K562 (cell line): ENCODE data around the gene F12. TPM values are rescaled to one million over a fixed set of nuclear protein-coding genes. Genes with fewer than 3 reads are reported as not detected.
A peak's percentile ranks its signal among the peaks of the same experiment; 100 is the strongest.

ENCODE experiments used
- CBX1 ChIP-seq: sonication (generic); IDR thresholded peaks from 2 replicates; pipeline ENCODE4 v1.6.1; 2016; ENCODE audit warnings: antibody characterized with exemption, low read depth, mild to moderate bottlenecking
- CHD2 ChIP-seq: IDR thresholded peaks from 2 replicates; pipeline ENCODE4 v1.6.1; 2011; ENCODE audit warnings: low read depth, low read length
- E2F1 ChIP-seq: sonication (generic); formaldehyde crosslinking; IDR thresholded peaks from 2 replicates; pipeline ENCODE4 v1.8.1; 2023; ENCODE audit warnings: mild to moderate bottlenecking, missing genetic modification reagents, moderate library complexity
- E2F5 ChIP-seq: sonication (generic); formaldehyde crosslinking; IDR thresholded peaks from 2 replicates; pipeline ENCODE4 v1.8.0; 2022; ENCODE audit warnings: mild to moderate bottlenecking, missing genetic modification reagents
- ESRRB ChIP-seq: fragments of 250-450 bp; sonication (Bioruptor Pico); IDR thresholded peaks from 2 replicates; pipeline ENCODE4 v1.5.0; 2020; ENCODE audit warnings: mild to moderate bottlenecking, moderate library complexity, borderline replicate concordance
- FOXA3 ChIP-seq, 2 experiments: fragments of 450-650 bp in 1 of 2; sonication (generic) in 1 of 2; formaldehyde crosslinking; IDR thresholded peaks in 1 of 2; conservative IDR thresholded peaks in 1 of 2; 2 replicates each; pipeline versions ENCODE4 v1.4.0 to v1.8.0; 2020 to 2022; ENCODE audit warnings: mild to moderate bottlenecking in 2 of 2, missing genetic modification reagents in 1 of 2
- FOXK1 ChIP-seq: sonication (generic); formaldehyde crosslinking; IDR thresholded peaks from 2 replicates; pipeline ENCODE4 v1.8.0; 2022; ENCODE audit warnings: missing genetic modification reagents, mild to moderate bottlenecking, borderline replicate concordance
- KDM5B ChIP-seq: fragments of 200-600 bp; sonication (generic); IDR thresholded peaks from 2 replicates; pipeline ENCODE4 v1.6.1; 2012; ENCODE audit warnings: low read depth, mild to moderate bottlenecking, moderate library complexity, low read length, control low read depth, inconsistent platforms; ENCODE audit not compliant: insufficient replicate concordance
- NFIC ChIP-seq: fragments of 450-650 bp; IDR thresholded peaks from 2 replicates; pipeline ENCODE4 v1.6.1; 2017; ENCODE audit warnings: mild to moderate bottlenecking, inconsistent platforms
- SAP30 ChIP-seq: fragments of 200-600 bp; sonication (generic); IDR thresholded peaks from 2 replicates; pipeline ENCODE4 v1.6.1; 2012; ENCODE audit warnings: borderline replicate concordance, low read depth, mild to moderate bottlenecking, moderate library complexity, low read length, control low read depth, inconsistent platforms; ENCODE audit not compliant: insufficient read depth, poor library complexity, severe bottlenecking
- SIN3B ChIP-seq: fragments of 450-650 bp; IDR thresholded peaks from 2 replicates; pipeline ENCODE4 v1.6.1; 2017; ENCODE audit warnings: low read depth, mild to moderate bottlenecking, moderate library complexity
- SIRT6 ChIP-seq: IDR thresholded peaks from one replicate; pipeline ENCODE4 v1.6.1; 2012; ENCODE audit warnings: low read depth, mild to moderate bottlenecking, control low read depth, inconsistent platforms, low read length, moderate library complexity
- SMC3 ChIP-seq: conservative IDR thresholded peaks from 2 replicates; pipeline ENCODE4 v1.6.1; 2011; ENCODE audit warnings: low read depth, low read length, improper control_type of control experiment; ENCODE audit not compliant: insufficient read depth
- SPI1 ChIP-seq: IDR thresholded peaks from 2 replicates; pipeline ENCODE4 v1.6.1; 2011; ENCODE audit warnings: low read depth, low read length, control low read depth, borderline replicate concordance
- TGIF2 ChIP-seq: sonication (generic); formaldehyde crosslinking; IDR thresholded peaks from 2 replicates; pipeline ENCODE4 v1.8.1; 2022; ENCODE audit warnings: mild to moderate bottlenecking, missing genetic modification reagents, moderate library complexity
- THAP12 ChIP-seq: fragments of 250-450 bp; sonication (Bioruptor Pico); IDR thresholded peaks from 2 replicates; pipeline ENCODE4 v1.9.0; 2021; ENCODE audit warnings: mild to moderate bottlenecking, inconsistent platforms
- YY1 ChIP-seq, 3 experiments: IDR thresholded peaks; 2 replicates each; pipeline ENCODE4 v1.6.1; 2011; ENCODE audit warnings: low read length in 2 of 3, mild to moderate bottlenecking in 2 of 3, moderate library complexity in 2 of 3, borderline replicate concordance in 1 of 3, control low read depth in 1 of 3, low read depth in 1 of 3; ENCODE audit not compliant: insufficient read depth in 3 of 3, insufficient replicate concordance in 2 of 3, control insufficient read depth in 1 of 3, insufficient read length in 1 of 3; ENCODE audit errors: extremely low read depth in 1 of 3
- ZBED1 ChIP-seq: IDR thresholded peaks from 2 replicates; pipeline ENCODE4 v1.6.1; 2014
- ZNF232 ChIP-seq: sonication (generic); formaldehyde crosslinking; IDR thresholded peaks from 2 replicates; pipeline ENCODE4 v1.8.0; 2022; ENCODE audit warnings: mild to moderate bottlenecking, missing genetic modification reagents
- ZNF41 ChIP-seq: fragments of 250-450 bp; sonication (Bioruptor Pico); conservative IDR thresholded peaks from 2 replicates; pipeline ENCODE4 v1.4.0; 2020; ENCODE audit warnings: mild to moderate bottlenecking
- ZNF586 ChIP-seq: fragments of 450-650 bp; formaldehyde crosslinking; conservative IDR thresholded peaks from 2 replicates; pipeline ENCODE4 v1.4.0; 2020; ENCODE audit warnings: mild to moderate bottlenecking, moderate library complexity
- polyA plus RNA-seq, 8 experiments: library from polyadenylated mRNA; depleted of rRNA in 4 of 8; stranded (reverse) in 5 of 8; unstranded in 3 of 8; fragments of >200 nt; fragmentation: Nextera tagmentation in 2 of 8; fragmentation: Illumina TruSeq in 1 of 8; extraction: Ambion mirVana in 2 of 8; extraction: Trizol in 1 of 8; gene quantifications; 2 replicates each; pipeline versions ENCODE4 v1.2.1 to v1.2.3, GENCODE V29; 2011 to 2014; ENCODE audit warnings: inconsistent platforms in 1 of 8, missing spikeins in 1 of 8
- total RNA-seq, 7 experiments: library from RNA; depleted of rRNA in 6 of 7; stranded (reverse); fragments of >200 nt in 6 of 7; fragmentation: Illumina TruSeq in 2 of 7; extraction: Trizol in 2 of 7; gene quantifications; 2 replicates each; pipeline versions ENCODE4 v1.2.1 to v1.2.3, GENCODE V29; 2011 to 2021; ENCODE audit warnings: low replicate concordance in 1 of 7

F12 gene
- total and polyA plus RNA-seq, 9 of the 15 experiments (the other 6 are each of a cell fraction or from before 2014, with no cell fraction given) = 0.59 to 18.3 (median 3.6) TPM

GRCh38 chr5:177403792-177404640, 5.3 kb downstream of the F12 start (continued):
- TF ChIP-seq SIN3B (peak; percentile 59), KDM5B (peak; percentile 72), SPI1 (no peak), ZBED1 (no peak; the same call in 1 of the 2 replicates), TGIF2 (peak; percentile 89), SAP30 (peak; percentile 88), FOXK1 (CRISPR knock-in tag) (0 out of 2 replicates have a peak, but pooled peaks have one; percentile 34), ZNF232 (CRISPR knock-in tag) (0 out of 2 replicates have a peak, but pooled peaks have one; percentile 64), CHD2 (peak; percentile 37; the same call in 1 of the 2 replicates), ESRRB (CRISPR knock-in tag) (no peak), THAP12 (CRISPR knock-in tag) (peak; percentile 64; the same call in 1 of the 2 replicates), ZNF586 (CRISPR knock-in tag) (no peak), NFIC (peak; percentile 100), SIRT6 (no peak), ZNF41 (no peak), CBX1 (peak; percentile 54; the same call in 1 of the 2 replicates), E2F1 (CRISPR knock-in tag) (peak; percentile 36; the same call in 1 of the 2 replicates), YY1 (IDR thresholded peaks at IDR 0.05; ENCODE audit: borderline replicate concordance in 1 of 3, control insufficient read depth in 1 of 3, extremely low read depth in 1 of 3, insufficient read depth in 3 of 3, insufficient read length in 1 of 3, insufficient replicate concordance in 2 of 3, low read depth in 1 of 3, low read length in 2 of 3) (peak; percentile 60 to 94 (median 89)), FOXA3 (CRISPR knock-in tag; conservative IDR thresholded peaks at IDR 0.05 in 1 of 2, IDR thresholded peaks at IDR 0.05 in 1 of 2) (no peak), SMC3 (peak; percentile 85), E2F5 (CRISPR knock-in tag) (peak; percentile 90)
